HG03159 (cell line): ENCODE results near the gene MORN5.

Experiments
- ATAC-seq: cut with Tn5 transposase; IDR thresholded peaks from one replicate; pipeline ENCODE4 v1.9.1; 2021; ENCODE audit warnings: mild to moderate bottlenecking, moderate library complexity; ENCODE audit not compliant: unreplicated experiment

Gene MORN5

GRCh38 chr9:122124528-122124927 lies 35.2 kb upstream of the MORN5 start:
- no peak for ATAC-seq

- ATAC-seq = peak; percentile 74
These were observed 34.6 kb upstream of the MORN5 start for GRCh38 chr9:122125158-122125508.

GRCh38 chr9:122125509-122126330 lies 34.0 kb upstream of the MORN5 start:
- ATAC-seq = no peak

GRCh38 chr9:122126331-122127261 lies 33.1 kb upstream of the MORN5 start:
- ATAC-seq = no peak

- ATAC-seq = no peak
These were observed 32.3 kb upstream of the MORN5 start for GRCh38 chr9:122127396-122127798.

- ATAC-seq = no peak
These were observed 31.4 kb upstream of the MORN5 start for GRCh38 chr9:122128007-122128968.

GRCh38 chr9:122128969-122129343 lies 30.8 kb upstream of the MORN5 start:
- ATAC-seq = no peak

- no peak for ATAC-seq
These were observed 29.7 kb upstream of the MORN5 start for GRCh38 chr9:122129969-122130368.

- no peak for ATAC-seq
These were observed 28.9 kb upstream of the MORN5 start for GRCh38 chr9:122130837-122131236.

- ATAC-seq = no peak
These were observed 28.2 kb upstream of the MORN5 start for GRCh38 chr9:122131401-122132001.

- no peak for ATAC-seq
These were observed 27.2 kb upstream of the MORN5 start for GRCh38 chr9:122132539-122132938.

GRCh38 chr9:122133263-122133983 lies 26.3 kb upstream of the MORN5 start:
- ATAC-seq = no peak

GRCh38 chr9:122133984-122134535 lies 25.6 kb upstream of the MORN5 start:
- no peak for ATAC-seq

- no peak for ATAC-seq
These were observed 24.7 kb upstream of the MORN5 start for GRCh38 chr9:122134822-122135528.

GRCh38 chr9:122135529-122135859 lies 24.2 kb upstream of the MORN5 start:
- ATAC-seq = no peak

GRCh38 chr9:122138560-122139268 lies 21.0 kb upstream of the MORN5 start:
- ATAC-seq = no peak

GRCh38 chr9:122140368-122141193 lies 19.1 kb upstream of the MORN5 start:
- ATAC-seq = no peak
